Hematopoietic multipotent progenitor cell treated with erythropoietin and hydrocortisone succinate and interleukin-3 and kit ligand, for 6 days (in vitro differentiated cells): ENCODE results near the gene TMEM62.
A peak's percentile ranks its signal among the peaks of the same experiment; 100 is the strongest.
"Not testable (repeated sequence)": the region's sequence is repeated elsewhere in the genome, so short reads cannot be mapped to it uniquely, and the experiment has no call there.

Experiments
- DNase-seq: peaks from one replicate; pipeline ENCODE4 v3.0.0-alpha.2; 2015

TMEM62 gene

GRCh38 chr15:43184407-43185124 is 51.2 kb downstream of the TMEM62 start:
- DNase-seq, result peak; percentile 67

GRCh38 chr15:43185157-43186002 is 52.0 kb downstream of the TMEM62 start, which contains the start of gene CCNDBP1:
TSS of gene CCNDBP1 (plus strand) at chr15:43185403. CDS start at chr15:43185499, 96 bp downstream.
- peak; percentile 98 for DNase-seq

DNA sequence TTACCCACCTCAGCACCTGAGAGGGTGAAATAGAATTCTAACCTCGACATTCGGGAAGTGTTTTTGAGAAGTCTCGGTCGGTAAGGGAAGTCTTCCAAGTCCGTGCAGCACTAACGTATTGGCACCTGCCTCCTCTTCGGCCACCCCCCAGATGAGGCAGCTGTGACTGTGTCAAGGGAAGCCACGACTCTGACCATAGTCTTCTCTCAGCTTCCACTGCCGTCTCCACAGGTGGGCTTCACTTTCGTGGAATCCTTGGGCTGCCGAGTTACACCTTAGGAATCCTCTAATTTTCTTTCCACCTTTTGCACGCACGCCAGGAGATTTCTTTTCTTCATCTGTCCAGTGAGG is 52.6 kb downstream of the TMEM62 start:
- DNase-seq, result peak; percentile 60

DNA sequence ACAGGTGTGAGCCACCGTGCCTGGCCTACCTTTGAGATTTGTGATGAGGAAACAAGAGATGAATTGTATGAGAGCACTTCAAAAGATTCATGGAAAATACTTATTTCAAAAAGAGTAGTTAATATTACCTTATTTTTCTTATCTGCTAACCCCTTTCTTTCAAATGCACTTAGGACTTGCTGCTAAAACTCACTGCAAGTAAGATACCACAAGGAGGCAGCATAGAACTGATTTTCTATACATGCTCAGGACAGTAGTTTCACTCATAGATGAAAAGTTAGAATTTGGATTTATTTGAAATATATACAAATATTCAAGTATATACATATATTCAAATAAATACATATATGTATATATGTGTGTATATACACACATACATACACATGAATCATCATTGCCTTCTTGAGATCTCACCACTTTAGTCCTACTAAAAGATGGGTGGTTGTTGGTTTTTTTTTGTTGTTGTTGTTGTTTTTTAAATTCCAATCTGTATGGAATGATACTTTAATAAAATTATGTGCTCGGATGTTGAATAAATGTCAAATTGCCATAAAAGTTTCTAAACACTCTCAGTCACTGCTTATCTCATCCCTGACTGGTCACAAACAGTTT is 54.3 kb downstream of the TMEM62 start:
- DNase-seq, result peak; percentile 91

DNA sequence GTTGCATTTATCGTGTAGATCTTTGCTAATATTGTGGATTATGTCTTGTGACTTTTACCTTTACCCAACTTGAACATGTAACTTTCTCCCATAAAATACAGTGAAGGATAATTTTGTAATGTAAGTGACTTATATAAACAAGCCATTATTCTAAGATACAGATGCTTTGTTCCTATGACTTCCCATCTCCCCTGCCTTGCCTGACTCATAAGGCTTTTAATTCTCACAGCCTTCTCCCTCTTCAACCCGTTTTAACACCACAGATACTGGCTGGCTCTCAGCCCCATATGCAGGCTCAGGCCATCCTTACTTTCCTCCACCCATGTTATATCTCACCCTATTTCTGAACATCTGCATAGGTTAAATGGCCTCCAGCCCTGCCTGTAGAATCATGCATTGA is 55.9 kb downstream of the TMEM62 start:
- no peak for DNase-seq

GRCh38 chr15:43190178-43190577 is 56.8 kb downstream of the TMEM62 start:
- no peak for DNase-seq

DNA sequence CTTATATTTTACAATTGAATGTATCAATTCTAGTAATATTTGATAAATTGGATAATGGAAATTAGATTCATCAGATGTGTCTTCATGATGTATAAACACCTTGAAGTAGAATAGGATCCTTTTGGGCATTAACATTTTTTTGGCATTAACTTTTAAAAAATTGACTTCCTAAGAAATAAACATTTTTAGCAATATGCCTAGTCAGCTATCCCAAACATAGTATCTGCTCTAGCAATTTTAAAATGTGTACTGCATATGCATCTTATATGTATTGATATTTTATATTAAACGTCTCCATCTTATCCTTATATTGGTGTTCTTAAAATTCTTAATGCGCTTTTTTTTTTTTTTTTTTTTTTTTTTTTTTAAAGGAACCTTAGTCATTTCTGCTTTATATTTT is 60.3 kb downstream of the TMEM62 start:
- no peak for DNase-seq

GRCh38 chr15:43194795-43195194 is 61.4 kb downstream of the TMEM62 start:
- no peak for DNase-seq

DNA sequence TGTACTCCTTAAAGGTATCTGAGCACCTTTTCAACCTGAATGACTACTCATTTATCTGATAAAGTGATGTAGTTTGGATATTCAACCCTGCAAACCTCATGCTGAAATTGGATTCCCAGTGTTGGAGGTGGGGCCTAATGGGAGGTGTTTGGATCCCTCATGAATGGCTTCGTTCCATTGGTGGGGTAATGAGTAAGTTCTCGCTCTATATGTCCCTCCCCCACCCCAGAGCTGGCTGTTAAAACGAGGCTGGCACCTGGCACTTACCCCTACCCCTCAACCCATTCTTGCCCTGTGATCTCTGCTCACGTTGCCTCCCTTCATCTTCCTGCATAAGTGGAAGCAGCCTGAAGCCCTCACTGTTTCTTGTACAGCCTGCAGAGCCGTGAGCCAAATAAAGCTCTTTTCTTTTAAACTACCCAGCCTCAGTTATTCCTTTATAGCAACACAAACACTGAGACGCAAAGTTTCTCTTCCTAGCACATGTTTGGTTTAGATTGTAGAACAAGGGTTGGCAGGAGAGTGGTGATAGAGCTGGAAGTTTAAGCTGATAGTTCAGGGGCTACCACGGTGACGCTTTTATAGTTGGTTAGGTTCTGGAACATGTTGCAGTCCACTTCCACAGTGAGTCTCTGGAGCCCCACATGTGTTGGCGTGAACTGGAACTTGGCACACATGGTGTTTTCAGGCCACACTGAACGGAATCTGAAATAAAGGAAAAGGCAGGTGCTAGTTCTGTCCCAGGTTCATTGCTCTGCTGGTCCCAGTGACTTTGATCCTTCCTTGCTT is 63.6 kb downstream of the TMEM62 start:
- no peak for DNase-seq

GRCh38 chr15:43197773-43198172 is 64.4 kb downstream of the TMEM62 start:
- not testable (repeated sequence) for DNase-seq

DNA sequence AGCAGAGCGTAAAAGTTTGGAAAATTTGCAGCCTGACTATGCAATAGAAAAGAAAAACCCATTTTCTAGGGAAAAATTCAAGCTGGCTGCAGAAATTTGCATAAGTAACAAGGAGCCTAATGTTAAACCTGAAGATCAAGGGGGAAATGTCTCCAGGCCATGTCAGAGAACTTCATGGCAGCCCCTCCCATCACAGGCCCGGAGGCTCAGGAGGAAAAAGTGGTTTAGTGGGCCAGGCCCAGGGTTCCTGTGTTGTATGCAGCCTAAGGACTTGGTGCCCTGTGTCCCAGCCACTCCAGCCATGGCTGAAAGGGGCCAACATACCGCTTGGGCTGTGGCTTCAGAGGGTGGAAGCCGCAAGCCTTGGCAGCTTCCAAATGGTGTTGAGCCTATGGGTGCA is 65.2 kb downstream of the TMEM62 start:
- DNase-seq, result not testable (repeated sequence)

DNA sequence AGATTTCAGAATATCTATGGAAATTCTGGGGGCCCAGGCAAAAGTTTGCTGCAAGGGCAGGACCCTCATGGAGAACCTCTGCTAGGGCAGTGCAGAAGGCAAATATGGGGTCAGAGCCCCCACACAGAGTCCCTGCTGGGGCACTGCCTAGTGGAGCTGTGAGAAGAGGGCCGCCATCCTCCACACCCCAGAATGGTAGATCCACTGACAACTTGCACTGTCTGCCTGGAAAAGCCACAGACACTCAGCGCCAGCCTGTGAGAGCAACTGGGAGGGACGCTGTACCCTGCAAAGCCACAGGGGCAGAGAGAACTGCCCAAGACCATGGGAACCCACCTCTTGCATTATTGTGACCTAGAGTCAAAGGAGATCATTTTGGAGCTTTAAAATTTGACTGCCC is 65.6 kb downstream of the TMEM62 start:
- no peak for DNase-seq

GRCh38 chr15:43199945-43200488 is 66.6 kb downstream of the TMEM62 start:
- no peak for DNase-seq

GRCh38 chr15:43204016-43204901 is 70.9 kb downstream of the TMEM62 start:
- DNase-seq, result peak; percentile 83

DNA sequence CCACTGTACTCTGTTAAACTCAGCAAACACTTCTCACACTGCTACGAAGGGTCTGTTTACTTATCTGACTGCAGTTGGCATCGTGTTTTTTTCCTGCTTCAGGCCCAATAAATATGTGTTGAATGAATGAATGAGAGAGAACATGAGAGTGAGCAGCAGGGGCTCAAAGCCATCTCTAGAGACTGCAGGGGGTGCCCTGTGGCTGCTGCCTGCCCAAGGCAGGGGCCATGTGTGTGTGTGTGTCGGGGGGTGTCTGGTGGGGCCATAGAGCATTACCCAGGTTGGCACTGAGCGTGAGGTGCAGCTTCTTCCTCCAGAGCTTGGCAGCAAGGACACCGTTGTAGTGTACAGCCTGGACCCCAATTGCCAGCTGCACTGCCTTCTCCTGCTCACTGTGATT is 72.7 kb downstream of the TMEM62 start:
- DNase-seq, result no peak

DNA sequence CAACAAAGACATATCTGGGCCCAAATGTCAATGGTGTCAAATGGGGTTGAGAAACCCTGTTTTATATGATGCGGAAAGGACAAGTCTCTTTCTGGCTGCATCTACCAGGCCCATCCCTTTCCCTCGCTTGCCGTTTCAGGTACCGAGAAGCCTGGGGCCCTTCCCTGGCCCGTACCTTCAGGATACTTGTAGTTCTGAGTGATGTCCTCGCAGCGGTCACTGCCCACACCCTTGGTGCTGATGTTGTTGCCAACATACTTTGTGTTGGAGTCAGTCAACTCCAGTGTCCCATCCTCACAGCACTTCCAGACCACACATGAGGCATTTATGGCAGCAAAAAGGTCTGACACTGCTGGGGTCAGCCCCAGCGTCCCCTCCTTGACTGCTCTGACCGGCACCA is 73.6 kb downstream of the TMEM62 start:
- DNase-seq, result no peak

GRCh38 chr15:43208052-43209002 is 74.9 kb downstream of the TMEM62 start:
- DNase-seq, result no peak

DNA sequence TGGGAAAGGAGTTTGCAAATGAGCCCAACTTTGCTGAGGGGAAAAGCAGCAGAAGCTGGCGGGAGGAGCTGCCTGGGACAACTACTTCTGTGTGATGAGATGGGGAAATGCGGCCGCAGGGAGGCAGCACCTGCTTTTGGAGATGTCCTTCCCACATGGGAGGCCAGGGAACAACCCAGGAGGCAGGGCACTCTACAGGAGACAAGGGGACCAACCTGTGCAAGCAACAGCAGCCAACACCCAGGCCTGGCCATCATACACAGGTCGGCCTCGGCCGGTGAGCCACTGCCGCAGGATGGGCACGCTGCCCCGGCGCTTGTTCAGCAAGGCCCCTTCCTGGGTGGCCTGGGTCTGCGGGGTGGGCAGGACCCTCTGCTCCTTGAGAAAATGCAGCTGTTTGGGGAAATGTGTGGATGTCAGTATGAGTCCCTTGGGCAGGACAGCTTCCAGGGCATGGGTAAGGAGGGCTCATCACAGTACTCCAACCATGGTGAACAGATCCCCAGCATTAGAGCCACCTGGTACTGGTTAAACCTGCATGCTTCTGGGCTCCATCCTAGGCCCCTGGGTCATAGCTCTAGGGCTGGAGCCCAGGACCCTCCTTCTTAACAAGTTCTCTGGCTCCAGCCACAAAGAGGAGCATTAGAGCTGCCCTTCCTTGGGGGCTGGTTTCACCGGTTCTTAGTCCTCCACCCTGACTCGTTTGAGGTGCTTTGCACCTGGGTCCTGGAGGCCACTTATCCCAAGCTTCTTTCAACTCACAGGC is 75.9 kb downstream of the TMEM62 start:
- DNase-seq, result peak; percentile 62

DNA sequence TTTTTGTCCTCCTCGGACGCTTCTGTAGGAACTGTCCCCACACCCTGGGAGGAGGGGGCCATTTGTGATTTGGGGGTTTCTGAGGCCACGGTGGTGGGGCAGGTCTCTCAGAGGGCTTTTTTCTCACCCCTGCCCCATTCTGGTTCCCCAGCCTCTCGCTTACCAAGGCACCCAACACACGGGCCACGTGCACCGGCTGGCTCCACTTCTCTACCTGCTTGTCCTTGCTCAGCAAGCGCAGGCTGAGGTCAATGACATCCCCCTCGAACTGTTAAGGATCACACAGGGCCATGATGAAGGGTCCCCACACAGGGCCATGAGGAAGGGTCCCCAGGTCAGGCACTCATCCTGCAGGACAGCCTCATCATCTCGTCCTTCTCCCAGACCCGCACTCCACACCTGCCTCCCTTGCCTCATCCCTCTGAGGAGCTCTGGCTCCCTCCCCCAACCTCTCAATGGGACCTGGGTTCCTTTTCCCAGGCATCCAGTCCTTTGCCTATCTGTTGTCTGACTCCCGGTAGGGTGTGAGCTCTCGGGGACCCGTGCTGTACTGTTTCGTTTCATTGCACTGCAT is 76.9 kb downstream of the TMEM62 start:
- no peak for DNase-seq
